ENCODE data around the gene MARVELD3.

Gene MARVELD3

GRCh38 chr16:71623597-71623996 is 2.4 kb upstream of the MARVELD3 start:
- DNase-seq: no peak

- no peak for DNase-seq
These were observed 702 bp upstream of the MARVELD3 start for GRCh38 chr16:71625113-71625850.

GRCh38 chr16:71626858-71627213 is 852 bp downstream of the MARVELD3 start:
- no peak for DNase-seq

- DNase-seq: no peak
These were observed 1.8 kb downstream of the MARVELD3 start for GRCh38 chr16:71627731-71628181.

GRCh38 chr16:71628810-71629209 is 2.8 kb downstream of the MARVELD3 start:
- DNase-seq: no peak

GRCh38 chr16:71629278-71630016 is 3.5 kb downstream of the MARVELD3 start:
- no peak for DNase-seq

- no peak for DNase-seq
These were observed 4.8 kb downstream of the MARVELD3 start for GRCh38 chr16:71630808-71631207.

GRCh38 chr16:71631776-71632175 is 5.8 kb downstream of the MARVELD3 start:
- DNase-seq: no peak

GRCh38 chr16:71635632-71636031 is 9.6 kb downstream of the MARVELD3 start:
- DNase-seq: no peak

- no peak for DNase-seq
These were observed 11.4 kb downstream of the MARVELD3 start for GRCh38 chr16:71637398-71637797.

- peak; percentile 53 for DNase-seq
These were observed 19.5 kb downstream of the MARVELD3 start for GRCh38 chr16:71645450-71645849.

GRCh38 chr16:71647391-71647790 is 21.4 kb downstream of the MARVELD3 start:
- DNase-seq: no peak

GRCh38 chr16:71648162-71648561 is 22.2 kb downstream of the MARVELD3 start:
- no peak for DNase-seq

GRCh38 chr16:71648921-71649320 is 22.9 kb downstream of the MARVELD3 start:
- no peak for DNase-seq

GRCh38 chr16:71649704-71650103 is 23.7 kb downstream of the MARVELD3 start:
- no peak for DNase-seq

GRCh38 chr16:71658771-71659170 is 32.8 kb downstream of the MARVELD3 start:
- DNase-seq: no peak

GRCh38 chr16:71659471-71659870 is 33.5 kb downstream of the MARVELD3 start:
- DNase-seq: no peak

- DNase-seq: no peak
These were observed 40.3 kb downstream of the MARVELD3 start for GRCh38 chr16:71666264-71666663.

- no peak for DNase-seq
These were observed 41.1 kb downstream of the MARVELD3 start for GRCh38 chr16:71666928-71667707.

GRCh38 chr16:71669926-71670536 is 44.0 kb downstream of the MARVELD3 start:
- DNase-seq: no peak

- DNase-seq: no peak
These were observed 44.6 kb downstream of the MARVELD3 start for GRCh38 chr16:71670537-71670936.

- no peak for DNase-seq
These were observed 45.2 kb downstream of the MARVELD3 start for GRCh38 chr16:71671165-71671564.

GRCh38 chr16:71672125-71672524 is 46.1 kb downstream of the MARVELD3 start:
- DNase-seq: no peak

Measured in NCI-H2227 treated with DMSO at 0.1 percent for 48 hours (cell line).